Bronchus fibroblast of lung (primary cell): Measurements from ENCODE around the gene SLC15A4. TPM values are rescaled to one million over a fixed set of nuclear protein-coding genes. Genes with fewer than 3 reads are reported as not detected.

Experiments used
- total RNA-seq: library from RNA; depleted of rRNA; stranded (reverse); fragments of >200 nt; gene quantifications from 2 replicates; pipeline ENCODE4 v1.2.3, GENCODE V29; 2015

Gene SLC15A4
- 31.7 and 34.0 TPM in 2 replicates for total RNA-seq

GRCh38 chr12:128823916-128824839 lies at the start of gene SLC15A4:
TSS of gene SLC15A4 (minus strand) at chr12:128823958. CDS start at chr12:128823943, 15 bp downstream.

DNA sequence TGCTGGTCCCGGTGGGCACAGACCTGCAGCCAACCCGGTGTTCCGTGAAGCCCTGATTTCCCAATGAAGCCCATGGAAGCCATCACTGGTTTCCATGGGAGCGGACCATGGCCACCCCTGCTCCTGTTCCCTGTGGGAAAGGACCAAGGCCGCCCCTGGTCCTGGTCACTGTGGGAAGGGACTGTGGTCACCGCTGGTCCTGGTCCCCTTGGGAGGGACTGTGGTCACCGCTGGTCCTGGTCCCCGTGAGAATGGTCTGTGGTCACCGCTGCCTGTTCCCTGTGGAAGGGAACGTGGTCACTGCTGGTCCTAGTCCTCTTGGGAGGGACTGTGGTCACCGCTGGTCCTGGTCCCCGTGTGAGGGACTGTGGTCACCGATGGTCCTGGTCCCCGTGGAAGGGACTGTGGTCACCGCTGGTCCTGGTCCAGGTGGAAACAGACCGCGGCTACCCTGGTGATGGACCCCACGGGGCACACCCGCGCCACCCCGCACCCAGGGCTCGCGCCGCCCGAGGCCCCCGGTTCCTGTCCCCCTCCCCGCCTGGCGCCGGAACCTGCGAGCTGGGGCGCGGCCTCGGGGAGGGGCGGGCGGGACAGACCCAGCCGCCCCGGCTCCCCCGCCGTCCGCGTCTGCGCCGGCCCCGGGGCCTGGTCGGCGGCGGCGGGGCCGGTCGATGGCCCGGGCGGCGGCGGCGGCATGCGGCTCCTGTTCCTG lies 29.3 kb upstream of the SLC15A4 start, which contains the start of gene GLT1D1:
Gene GLT1D1, plus strand, starts transcription at position 594 of the 715 bp plus-strand sequence. Its CDS starts 104 bp downstream, at position 698.

Other genes with a start within 250 kb of the SLC15A4 start
- not detected in 2 replicates for gene GLT1D1, start 29.5 kb upstream of the SLC15A4 start, total RNA-seq